ENCODE data around the gene SKA3. TPM values are rescaled to one million over a fixed set of nuclear protein-coding genes. Genes with fewer than 3 reads are reported as not detected.
"Not testable (repeated sequence)": the region's sequence is repeated elsewhere in the genome, so short reads cannot be mapped to it uniquely, and the experiment has no call there.

SKA3 gene
- total RNA-seq, 2 experiments from 2014 or later = 42.2 to 50.7 TPM

- H3K9me3 Mint-ChIP-seq = no peaks in the 10 kb centered on the region
- no peak for DNase-seq
- H3K36me3 Mint-ChIP-seq (ENCODE audit: low read depth) = peaks cover 30% of the 10 kb centered on the region
- H3K27me3 Mint-ChIP-seq = no peaks in the 10 kb centered on the region
- no peak overlapping the region for H3K27ac Mint-ChIP-seq
- H3K4me3 Mint-ChIP-seq = no peak overlapping the region
- POLR2A ChIA-PET = no interaction called here
- peaks cover 5% of the 10 kb centered on the region for H3K4me1 Mint-ChIP-seq
- CTCF ChIA-PET = interaction anchor here (1.2 to 1.6 kb wide), 2 partner anchors 8 to 27 kb away, joined by 3 to 6 read pairs; partner anchors contain the start of genes MRPL57 and SKA3
Observed at GRCh38 chr13:21150013-21150412, 26.3 kb downstream of the SKA3 start.

- POLR2A ChIA-PET = no interaction called here
- H3K4me1 Mint-ChIP-seq = peaks cover 8% of the 10 kb centered on the region
- H3K27me3 Mint-ChIP-seq = no peaks in the 10 kb centered on the region
Observed at GRCh38 chr13:21149568-21149967, 26.8 kb downstream of the SKA3 start.

GRCh38 chr13:21148557-21149258 lies 27.6 kb downstream of the SKA3 start:
- no peak overlapping the region for H3K27ac Mint-ChIP-seq
- CTCF ChIA-PET = interaction anchor here (0.6 to 1.6 kb wide), 3 partner anchors 10 to 84 kb away, joined by 3 to 6 read pairs (median 3); partner anchors contain the start of genes MRPL57 and SKA3

More at GRCh38 chr13:21149568-21149967, 26.8 kb downstream of the SKA3 start:
- CTCF ChIA-PET = interaction anchor here (1.2 to 1.6 kb wide), 2 partner anchors 9 to 27 kb away, joined by 3 to 6 read pairs; partner anchors contain the start of genes MRPL57 and SKA3
- DNase-seq = no peak
- Mint-ChIP-seq H3K4me3 (no peak overlapping the region), H3K27ac (no peak overlapping the region), H3K36me3 (ENCODE audit: low read depth) (peaks cover 27% of the 10 kb centered on the region), H3K9me3 (no peaks in the 10 kb centered on the region)

GRCh38 chr13:21147827-21148226 lies 28.5 kb downstream of the SKA3 start:
- Mint-ChIP-seq H3K27ac (no peak overlapping the region), H3K9me3 (no peaks in the 10 kb centered on the region)
- POLR2A ChIA-PET = no interaction called here

More at GRCh38 chr13:21148557-21149258, 27.6 kb downstream of the SKA3 start:
- Mint-ChIP-seq H3K4me3 (no peak overlapping the region), H3K4me1 (peaks cover 12% of the 10 kb centered on the region), H3K9me3 (no peaks in the 10 kb centered on the region), H3K36me3 (ENCODE audit: low read depth) (peaks cover 29% of the 10 kb centered on the region), H3K27me3 (no peaks in the 10 kb centered on the region)
- POLR2A ChIA-PET = no interaction called here
- no peak for DNase-seq

GRCh38 chr13:21142766-21143165 lies 33.6 kb downstream of the SKA3 start:
- ChIA-PET POLR2A (no interaction called here), CTCF (no interaction called here)
- DNase-seq = no peak
- peaks cover 37% of the 10 kb centered on the region for H3K4me1 Mint-ChIP-seq
- H3K36me3 Mint-ChIP-seq (ENCODE audit: low read depth) = peaks cover 39% of the 10 kb centered on the region
- H3K4me3 Mint-ChIP-seq = peak overlapping the region; percentile 37
- no peaks in the 10 kb centered on the region for H3K27me3 Mint-ChIP-seq
- H3K27ac Mint-ChIP-seq = peak overlapping the region; percentile 65
- H3K9me3 Mint-ChIP-seq = no peaks in the 10 kb centered on the region

More at GRCh38 chr13:21147827-21148226, 28.5 kb downstream of the SKA3 start:
- Mint-ChIP-seq H3K4me1 (peaks cover 20% of the 10 kb centered on the region), H3K4me3 (no peak overlapping the region), H3K36me3 (ENCODE audit: low read depth) (peaks cover 32% of the 10 kb centered on the region), H3K27me3 (no peaks in the 10 kb centered on the region)
- DNase-seq = no peak
- CTCF ChIA-PET = interaction anchor here (0.6 kb wide), 1 partner anchor 85 kb away, joined by 3 read pairs; no protein-coding TSS in a partner anchor

- Mint-ChIP-seq H3K27ac (peak overlapping the region; percentile 97), H3K36me3 (ENCODE audit: low read depth) (peaks cover 20% of the 10 kb centered on the region), H3K4me1 (peaks cover 31% of the 10 kb centered on the region), H3K4me3 (peak overlapping the region; percentile 93), H3K27me3 (peaks cover 3% of the 10 kb centered on the region), H3K9me3 (no peaks in the 10 kb centered on the region)
- ChIA-PET POLR2A (no interaction called here), CTCF (interaction anchor here (0.6 kb wide), 1 partner anchor 37 kb away, joined by 3 read pairs; the partner anchor contains the start of genes MRPL57 and SKA3)
- DNase-seq = no peak
Observed at GRCh38 chr13:21139374-21139773, 37.0 kb downstream of the SKA3 start.

- POLR2A ChIA-PET = no interaction called here
- H3K9me3 Mint-ChIP-seq = no peaks in the 10 kb centered on the region
- CTCF ChIA-PET = interaction anchor here (0.6 kb wide), 2 partner anchors 38 to 52 kb away, joined by 3 read pairs; partner anchors contain the start of genes MRPL57 and SKA3
- peaks cover 17% of the 10 kb centered on the region for H3K36me3 Mint-ChIP-seq (ENCODE audit: low read depth)
- DNase-seq = no peak
- H3K27me3 Mint-ChIP-seq = peaks cover 5% of the 10 kb centered on the region
- peaks cover 27% of the 10 kb centered on the region for H3K4me1 Mint-ChIP-seq
- peak overlapping the region; percentile 50 for H3K4me3 Mint-ChIP-seq
- H3K27ac Mint-ChIP-seq = peak overlapping the region; percentile 64
Observed at GRCh38 chr13:21138561-21138960, 37.8 kb downstream of the SKA3 start.

GRCh38 chr13:21137696-21138095 lies 38.7 kb downstream of the SKA3 start:
- ChIA-PET POLR2A (no interaction called here), CTCF (interaction anchor here (0.7 to 1.5 kb wide), 2 partner anchors 10 to 320 kb away, joined by 3 to 6 read pairs; no protein-coding TSS in a partner anchor)
- peaks cover 12% of the 10 kb centered on the region for H3K27me3 Mint-ChIP-seq
- no peak overlapping the region for H3K4me3 Mint-ChIP-seq
- H3K27ac Mint-ChIP-seq = no peak overlapping the region
- peaks cover 9% of the 10 kb centered on the region for H3K36me3 Mint-ChIP-seq (ENCODE audit: low read depth)
- DNase-seq = no peak
- no peaks in the 10 kb centered on the region for H3K9me3 Mint-ChIP-seq
- H3K4me1 Mint-ChIP-seq = peaks cover 19% of the 10 kb centered on the region

GRCh38 chr13:21135833-21136232 lies 40.5 kb downstream of the SKA3 start:
- POLR2A ChIA-PET; H3K9me3 Mint-ChIP-seq; DNase-seq; H3K4me3 Mint-ChIP-seq; H3K27ac Mint-ChIP-seq; CTCF ChIA-PET; H3K36me3 Mint-ChIP-seq (ENCODE audit: low read depth): not testable (repeated sequence)
- Mint-ChIP-seq H3K4me1 (peaks cover 10% of the 10 kb centered on the region), H3K27me3 (peaks cover 12% of the 10 kb centered on the region)

- H3K4me1 Mint-ChIP-seq = peaks cover 5% of the 10 kb centered on the region
- POLR2A ChIA-PET = no interaction called here
- CTCF ChIA-PET = no interaction called here
Observed at GRCh38 chr13:21134475-21134874, 41.9 kb downstream of the SKA3 start.

GRCh38 chr13:21133077-21133476 lies 43.3 kb downstream of the SKA3 start:
- H3K27ac Mint-ChIP-seq = no peak overlapping the region
- POLR2A ChIA-PET = interaction anchor here (0.7 kb wide), 1 partner anchor 101 kb away, joined by 3 read pairs; no protein-coding TSS in a partner anchor
- no peaks in the 10 kb centered on the region for H3K9me3 Mint-ChIP-seq
- no peaks in the 10 kb centered on the region for H3K4me1 Mint-ChIP-seq
- no peak for DNase-seq
- CTCF ChIA-PET = interaction anchor here (0.6 kb wide), 1 partner anchor 22 kb away, joined by 3 read pairs; no protein-coding TSS in a partner anchor
- H3K4me3 Mint-ChIP-seq = no peak overlapping the region
- H3K36me3 Mint-ChIP-seq (ENCODE audit: low read depth) = no peaks in the 10 kb centered on the region
- H3K27me3 Mint-ChIP-seq = peaks cover 12% of the 10 kb centered on the region

More at GRCh38 chr13:21134475-21134874, 41.9 kb downstream of the SKA3 start:
- Mint-ChIP-seq H3K4me3 (no peak overlapping the region), H3K27ac (no peak overlapping the region), H3K9me3 (no peaks in the 10 kb centered on the region), H3K27me3 (peaks cover 12% of the 10 kb centered on the region), H3K36me3 (ENCODE audit: low read depth) (no peaks in the 10 kb centered on the region)
- no peak for DNase-seq

- H3K27ac Mint-ChIP-seq = no peak overlapping the region
- no peaks in the 10 kb centered on the region for H3K4me1 Mint-ChIP-seq
- no peak for DNase-seq
- CTCF ChIA-PET = interaction anchor here (0.6 to 0.9 kb wide), 2 partner anchors 11 to 50 kb away, joined by 3 read pairs; no protein-coding TSS in a partner anchor
- H3K4me3 Mint-ChIP-seq = no peak overlapping the region
- H3K36me3 Mint-ChIP-seq (ENCODE audit: low read depth) = no peaks in the 10 kb centered on the region
- POLR2A ChIA-PET = no interaction called here
- H3K27me3 Mint-ChIP-seq = peaks cover 8% of the 10 kb centered on the region
- no peaks in the 10 kb centered on the region for H3K9me3 Mint-ChIP-seq
Observed at GRCh38 chr13:21130116-21130515, 46.2 kb downstream of the SKA3 start.

GRCh38 chr13:21124852-21125251 lies 51.5 kb downstream of the SKA3 start:
- no peak for DNase-seq
- ChIA-PET POLR2A (no interaction called here), CTCF (interaction anchor here (1.0 kb wide), 1 partner anchor 68 kb away, joined by 3 read pairs; no protein-coding TSS in a partner anchor)
- H3K4me1 Mint-ChIP-seq = no peaks in the 10 kb centered on the region
- no peaks in the 10 kb centered on the region for H3K36me3 Mint-ChIP-seq (ENCODE audit: low read depth)
- H3K9me3 Mint-ChIP-seq = no peaks in the 10 kb centered on the region
- no peaks in the 10 kb centered on the region for H3K27me3 Mint-ChIP-seq
- H3K27ac Mint-ChIP-seq = no peak overlapping the region
- no peak overlapping the region for H3K4me3 Mint-ChIP-seq
